MM.1S (cell line): ENCODE results near the gene LMO7.
"Not testable (repeated sequence)": the region's sequence is repeated elsewhere in the genome, so short reads cannot be mapped to it uniquely, and the experiment has no call there.

ENCODE experiments used
- DNase-seq: peaks from one replicate; pipeline ENCODE4 v3.0.0-alpha.2; 2015
- H2AFZ ChIP-seq: fragments of 300-600 bp; sonication (generic); 2 replicates; pipeline ENCODE4 v1.6.0; 2016; ENCODE audit warnings: antibody characterized with exemption, low read length
- H3F3A ChIP-seq: fragments of 300-600 bp; sonication (generic); 2 replicates; pipeline ENCODE4 v1.6.1; 2016; ENCODE audit warnings: mild to moderate bottlenecking, antibody characterized with exemption, low read length, moderate library complexity, mixed read lengths; ENCODE audit not compliant: insufficient read depth
- H3K27ac ChIP-seq: fragments of 300-600 bp; sonication (generic); 2 replicates; pipeline ENCODE4 v1.5.1; 2016; ENCODE audit warnings: mild to moderate bottlenecking, low read length
- H3K27me3 ChIP-seq: fragments of 300-600 bp; sonication (generic); replicated peaks from 2 replicates; pipeline ENCODE4 v1.6.0; 2016; ENCODE audit warnings: low read length; ENCODE audit not compliant: insufficient read depth
- H3K36me3 ChIP-seq: fragments of 300-600 bp; sonication (generic); replicated peaks from 2 replicates; pipeline ENCODE4 v1.6.1; 2016; ENCODE audit warnings: mild to moderate bottlenecking, low read length, mixed read lengths; ENCODE audit not compliant: insufficient read depth
- H3K4me1 ChIP-seq: fragments of 300-600 bp; sonication (generic); 2 replicates; pipeline ENCODE4 v1.6.1; 2016; ENCODE audit warnings: low read length, mixed read lengths
- H3K4me2 ChIP-seq: fragments of 300-600 bp; sonication (generic); 2 replicates; pipeline ENCODE4 v1.6.0; 2016; ENCODE audit warnings: low read depth, low read length
- H3K4me3 ChIP-seq: fragments of 300-600 bp; sonication (generic); 2 replicates; pipeline ENCODE4 v1.5.1; 2016; ENCODE audit warnings: low read length, mixed read lengths
- H3K79me2 ChIP-seq: fragments of 300-600 bp; sonication (generic); 2 replicates; pipeline ENCODE4 v1.6.1; 2016; ENCODE audit warnings: mixed run types, low read length, mixed read lengths
- H3K9ac ChIP-seq: fragments of 300-600 bp; sonication (generic); 2 replicates; pipeline ENCODE4 v1.6.1; 2016; ENCODE audit warnings: low read length, mixed read lengths
- H3K9me2 ChIP-seq: fragments of 300-600 bp; sonication (generic); replicated peaks from 2 replicates; pipeline ENCODE4 v1.6.1; 2016; ENCODE audit warnings: mild to moderate bottlenecking, low read length, mixed read lengths; ENCODE audit not compliant: insufficient read depth
- H3K9me3 ChIP-seq: fragments of 300-600 bp; sonication (generic); replicated peaks from 2 replicates; pipeline ENCODE4 v1.6.1; 2016; ENCODE audit warnings: mild to moderate bottlenecking, low read length, mixed read lengths; ENCODE audit not compliant: insufficient read depth
- H4K20me1 ChIP-seq: fragments of 300-600 bp; sonication (generic); 2 replicates; pipeline ENCODE4 v1.6.1; 2016; ENCODE audit warnings: mild to moderate bottlenecking, low read length, moderate library complexity, mixed read lengths; ENCODE audit not compliant: insufficient read depth
- CTCF ChIP-seq: fragments of 300-600 bp; sonication (generic); IDR thresholded peaks from 2 replicates; pipeline ENCODE4 v1.5.1; 2016; ENCODE audit warnings: antibody characterized with exemption, low read length, mixed read lengths
- EZH2 ChIP-seq: fragments of 300-600 bp; sonication (generic); optimal IDR thresholded peaks from 2 replicates; pipeline ENCODE3; 2017; ENCODE audit warnings: low read depth, mild to moderate bottlenecking, antibody characterized with exemption, low read length, mixed read lengths
- EZH2phosphoT487 ChIP-seq: fragments of 300-600 bp; sonication (generic); IDR thresholded peaks from 2 replicates; pipeline ENCODE4 v1.6.1; 2018; ENCODE audit warnings: antibody characterized with exemption, low read length

Gene LMO7

GRCh38 chr13:75738841-75739240 is 102.7 kb downstream of the LMO7 start:
- Histone ChIP-seq H3K4me3 (no peak overlapping the region), H3K79me2 (no peaks in the 10 kb centered on the region), H3K27me3 (no peaks in the 10 kb centered on the region), H3K4me1 (no peaks in the 10 kb centered on the region), H3K27ac (no peak overlapping the region), H3K9ac (no peak overlapping the region), H3K9me2 (no peaks in the 10 kb centered on the region), H4K20me1 (no peaks in the 10 kb centered on the region), H3K36me3 (no peaks in the 10 kb centered on the region), H3F3A (no peaks in the 10 kb centered on the region), H3K9me3 (no peaks in the 10 kb centered on the region), H3K4me2 (no peak overlapping the region), H2AFZ (no peak overlapping the region)
- no peak for DNase-seq
- TF ChIP-seq CTCF, result no peak
- no peak for TF ChIP-seq EZH2
- TF ChIP-seq EZH2phosphoT487, result no peak

- Histone ChIP-seq H3K79me2 (no peaks in the 10 kb centered on the region), H4K20me1 (no peaks in the 10 kb centered on the region), H3K4me3 (no peak overlapping the region), H3K4me2 (no peak overlapping the region), H3K9me2 (no peaks in the 10 kb centered on the region), H3K27me3 (no peaks in the 10 kb centered on the region), H2AFZ (no peak overlapping the region), H3K9ac (no peak overlapping the region), H3K4me1 (no peaks in the 10 kb centered on the region), H3K27ac (no peak overlapping the region), H3K9me3 (no peaks in the 10 kb centered on the region), H3K36me3 (no peaks in the 10 kb centered on the region), H3F3A (no peaks in the 10 kb centered on the region)
- no peak for DNase-seq
- TF ChIP-seq CTCF, result no peak
- no peak for TF ChIP-seq EZH2
- no peak for TF ChIP-seq EZH2phosphoT487
These were observed 103.2 kb downstream of the LMO7 start for GRCh38 chr13:75739244-75739868.

- H3F3A ChIP-seq, result no peaks in the 10 kb centered on the region
- no peaks in the 10 kb centered on the region for H3K4me1 ChIP-seq
- H3K9me2 ChIP-seq, result no peaks in the 10 kb centered on the region
- no peaks in the 10 kb centered on the region for H3K9me3 ChIP-seq
- no peaks in the 10 kb centered on the region for H4K20me1 ChIP-seq
- H3K4me3 ChIP-seq, result no peak overlapping the region
- H3K36me3 ChIP-seq, result no peaks in the 10 kb centered on the region
- no peaks in the 10 kb centered on the region for H3K27me3 ChIP-seq
- H3K27ac ChIP-seq, result no peak overlapping the region
- no peak overlapping the region for H3K4me2 ChIP-seq
- H3K9ac ChIP-seq, result no peak overlapping the region
- no peak for DNase-seq
- no peaks in the 10 kb centered on the region for H3K79me2 ChIP-seq
- no peak overlapping the region for H2AFZ ChIP-seq
- no peak for TF ChIP-seq CTCF
- TF ChIP-seq EZH2phosphoT487, result no peak
- no peak for TF ChIP-seq EZH2
These were observed 103.9 kb downstream of the LMO7 start for GRCh38 chr13:75740031-75740430.

- H3K9me3 ChIP-seq, H3F3A ChIP-seq, H3K79me2 ChIP-seq: not testable (repeated sequence)
These were observed 106.9 kb downstream of the LMO7 start for GRCh38 chr13:75743072-75743471.

More at GRCh38 chr13:75743072-75743471, 106.9 kb downstream of the LMO7 start:
- not testable (repeated sequence) for H3K9ac ChIP-seq, H4K20me1 ChIP-seq, H3K9me2 ChIP-seq, H3K27ac ChIP-seq, DNase-seq, H3K36me3 ChIP-seq, H3K4me3 ChIP-seq, H2AFZ ChIP-seq, H3K4me1 ChIP-seq, H3K4me2 ChIP-seq, H3K27me3 ChIP-seq
